ENCODE measurements around the gene NUP93. TPM values are rescaled to one million over a fixed set of nuclear protein-coding genes. Genes with fewer than 3 reads are reported as not detected.

The NUP93 gene
- total and polyA plus RNA-seq, 10 donors = 29.2 to 102 (median 56.6) TPM

DNA sequence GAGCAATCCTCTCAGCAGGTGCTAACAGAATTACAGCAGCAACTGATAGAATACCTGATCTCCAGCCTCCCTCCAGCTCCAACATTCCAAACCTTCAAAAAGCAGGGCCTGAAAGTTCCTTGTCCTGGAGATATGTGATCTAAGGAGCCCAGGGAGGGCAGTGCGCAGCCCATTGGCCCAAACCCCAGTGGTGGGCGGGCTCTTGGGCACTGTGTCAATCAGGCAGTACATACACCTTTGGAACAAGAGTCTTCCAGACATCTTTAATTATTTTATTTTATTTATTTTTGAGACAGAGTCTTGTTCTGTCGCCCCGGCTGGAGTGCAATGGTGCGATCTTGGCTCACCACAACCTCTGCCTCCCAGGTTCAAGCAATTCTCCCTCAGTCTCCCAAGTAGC is 159.3 kb downstream of the NUP93 start:
- H3K27ac ChIP-seq = peak overlapping the region in 1 of 8 donors; percentile 33
- intact Hi-C loops (cut with DNase I; ENCODE audit: low total_unique reads) = no loop called here
- H3K36me3 ChIP-seq = no peaks in the 10 kb centered on the region
- no peaks in the 10 kb centered on the region for H3K9me3 ChIP-seq
- no peaks in the 10 kb centered on the region for H3K27me3 ChIP-seq (replicated peaks in 1 of 7)
- no peak overlapping the region for H3K4me3 ChIP-seq
- DNase-seq = no peak
- H3K4me1 ChIP-seq = peaks cover 0 to 10% (median 6%) of the 10 kb centered on the region in 6 donors
- no peak for TF ChIP-seq POLR2A (IDR thresholded peaks at IDR 0.05)
- WGBS, 5 donors = 96 to 98% (median 97%) methylated on average over 5 of the region's 5 CpGs

DNA sequence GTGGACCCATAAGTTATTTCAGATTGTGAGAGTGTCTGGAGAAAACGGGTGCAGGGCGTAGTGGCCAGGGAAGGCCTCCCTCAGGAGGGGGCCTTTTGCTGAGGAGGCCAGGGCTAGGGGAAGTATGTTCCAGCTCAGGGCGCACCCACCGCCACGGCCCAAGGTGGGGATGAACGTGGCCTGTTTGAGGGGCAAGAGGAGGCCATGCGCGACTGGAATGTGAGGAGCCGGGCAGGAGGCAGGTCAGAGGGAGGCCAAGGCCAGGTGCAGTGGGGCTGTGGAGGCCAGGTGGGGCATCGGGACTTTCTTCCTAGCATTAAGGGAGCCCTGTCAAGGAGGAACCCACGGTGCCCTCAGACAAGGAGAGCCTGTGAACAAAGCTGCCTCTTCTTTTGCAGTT is 161.8 kb downstream of the NUP93 start:
- H3K4me3 ChIP-seq = no peak overlapping the region
- no peak for TF ChIP-seq POLR2A (IDR thresholded peaks at IDR 0.05)
- no peak for TF ChIP-seq POLR2AphosphoS5 (IDR thresholded peaks at IDR 0.05)
- TF ChIP-seq CTCF (IDR thresholded peaks at IDR 0.05 in 8 of 11, conservative IDR thresholded peaks at IDR 0.05 in 3 of 11) = no peak
- no peaks in the 10 kb centered on the region for H3K27me3 ChIP-seq (replicated peaks in 1 of 7)
- H3K4me1 ChIP-seq = peaks cover 0 to 10% (median 6%) of the 10 kb centered on the region in 6 donors
- no peaks in the 10 kb centered on the region for H3K36me3 ChIP-seq
- intact Hi-C loops (cut with DNase I; ENCODE audit: low total_unique reads) = no loop called here
- no peak for DNase-seq
- 80 to 83% (median 81%) methylated on average over 11 of the region's 11 CpGs for WGBS, 5 donors
- no peak overlapping the region for H3K27ac ChIP-seq
- no peaks in the 10 kb centered on the region for H3K9me3 ChIP-seq

DNA sequence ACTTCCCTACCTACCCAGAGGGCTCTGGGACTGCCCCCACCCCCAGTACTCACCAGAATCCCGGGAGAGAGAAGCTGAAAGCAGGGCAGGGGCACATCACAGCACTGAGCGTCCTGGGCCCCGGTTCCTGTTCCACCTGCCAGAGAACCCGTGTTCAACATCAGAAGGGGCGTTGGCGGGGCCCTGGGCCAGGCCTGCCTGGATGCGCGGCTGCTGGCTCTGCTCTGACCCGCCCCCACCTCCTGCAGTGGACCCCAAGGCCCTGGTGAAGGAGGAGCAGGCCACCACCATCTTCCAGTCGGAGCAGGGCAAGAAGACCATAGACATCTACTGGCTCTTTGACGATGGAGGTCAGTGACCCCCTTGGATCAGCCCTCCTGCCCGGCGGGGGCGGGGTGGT is 162.8 kb downstream of the NUP93 start:
- H3K27me3 ChIP-seq (replicated peaks in 1 of 7) = no peaks in the 10 kb centered on the region
- H3K9me3 ChIP-seq = no peaks in the 10 kb centered on the region
- H3K27ac ChIP-seq = no peak overlapping the region
- intact Hi-C loops (cut with DNase I; ENCODE audit: low total_unique reads) = no loop called here
- no peaks in the 10 kb centered on the region for H3K36me3 ChIP-seq
- no peak overlapping the region for H3K4me3 ChIP-seq
- no peak for TF ChIP-seq POLR2A (IDR thresholded peaks at IDR 0.05)
- no peak for TF ChIP-seq CTCF (IDR thresholded peaks at IDR 0.05 in 8 of 11, conservative IDR thresholded peaks at IDR 0.05 in 3 of 11)
- no peak for TF ChIP-seq POLR2AphosphoS5 (IDR thresholded peaks at IDR 0.05)
- DNase-seq = no peak
- 85 to 93% (median 88%) methylated on average over 13 to 14 of the region's 14 CpGs for WGBS, 5 donors
- H3K4me1 ChIP-seq = peaks cover 0 to 15% (median 6%) of the 10 kb centered on the region in 6 donors

GRCh38 chr16:56894331-56894917 is 164.5 kb downstream of the NUP93 start:
- no peaks in the 10 kb centered on the region for H3K9me3 ChIP-seq
- H3K4me3 ChIP-seq = no peak overlapping the region
- H3K36me3 ChIP-seq = no peaks in the 10 kb centered on the region
- 90 to 95% (median 93%) methylated on average over 12 of the region's 12 CpGs for WGBS, 5 donors
- no peaks in the 10 kb centered on the region for H3K27me3 ChIP-seq (replicated peaks in 1 of 7)
- no peak for DNase-seq
- TF ChIP-seq POLR2A (IDR thresholded peaks at IDR 0.05) (no peak), POLR2AphosphoS5 (IDR thresholded peaks at IDR 0.05) (no peak), CTCF (IDR thresholded peaks at IDR 0.05 in 8 of 11, conservative IDR thresholded peaks at IDR 0.05 in 3 of 11) (no peak)
- intact Hi-C loops (cut with DNase I; ENCODE audit: low total_unique reads) = no loop called here
- H3K4me1 ChIP-seq = peaks cover 0 to 17% (median 5%) of the 10 kb centered on the region in 6 donors
- H3K27ac ChIP-seq = no peak overlapping the region

Data from spleen (tissue), 11 donors.